ENCODE data around the gene DRD2.
"Not testable (repeated sequence)": the region's sequence is repeated elsewhere in the genome, so short reads cannot be mapped to it uniquely, and the experiment has no call there.

The DRD2 gene

GRCh38 chr11:113475160-113475761 lies at the start of gene DRD2:
TSS of gene DRD2 (minus strand) at chr11:113475398. CDS start at chr11:113424651, 50,747 bp downstream.
- DNase-seq = no peak
- in situ Hi-C loops (cut with HindIII; ENCODE audit: low pct_ligation_motif_present, low pct_unique_long_range_greater_than_20kb, low sequenced_read_pairs) = no loop called here

GRCh38 chr11:113523906-113524305 lies 48.7 kb upstream of the DRD2 start:
- in situ Hi-C loops (cut with HindIII; ENCODE audit: low pct_ligation_motif_present, low pct_unique_long_range_greater_than_20kb, low sequenced_read_pairs); DNase-seq: not testable (repeated sequence)

GRCh38 chr11:113521737-113522517 lies 46.7 kb upstream of the DRD2 start:
- in situ Hi-C loops (cut with HindIII; ENCODE audit: low pct_ligation_motif_present, low pct_unique_long_range_greater_than_20kb, low sequenced_read_pairs) = no loop called here
- no peak for DNase-seq

- DNase-seq = no peak
- in situ Hi-C loops (cut with HindIII; ENCODE audit: low pct_ligation_motif_present, low pct_unique_long_range_greater_than_20kb, low sequenced_read_pairs) = no loop called here
Observed at GRCh38 chr11:113519989-113520613, 44.9 kb upstream of the DRD2 start.

- DNase-seq = no peak
- in situ Hi-C loops (cut with HindIII; ENCODE audit: low pct_ligation_motif_present, low pct_unique_long_range_greater_than_20kb, low sequenced_read_pairs) = no loop called here
Observed at GRCh38 chr11:113518716-113519495, 43.7 kb upstream of the DRD2 start.

- in situ Hi-C loops (cut with HindIII; ENCODE audit: low pct_ligation_motif_present, low pct_unique_long_range_greater_than_20kb, low sequenced_read_pairs) = no loop called here
- DNase-seq = no peak
Observed at GRCh38 chr11:113517361-113517760, 42.2 kb upstream of the DRD2 start.

GRCh38 chr11:113514856-113515255 lies 39.7 kb upstream of the DRD2 start:
- in situ Hi-C loops (cut with HindIII; ENCODE audit: low pct_ligation_motif_present, low pct_unique_long_range_greater_than_20kb, low sequenced_read_pairs) = no loop called here
- no peak for DNase-seq

GRCh38 chr11:113507341-113507740 lies 32.1 kb upstream of the DRD2 start:
- no peak for DNase-seq
- in situ Hi-C loops (cut with HindIII; ENCODE audit: low pct_ligation_motif_present, low pct_unique_long_range_greater_than_20kb, low sequenced_read_pairs) = no loop called here

GRCh38 chr11:113506893-113507292 lies 31.7 kb upstream of the DRD2 start:
- in situ Hi-C loops (cut with HindIII; ENCODE audit: low pct_ligation_motif_present, low pct_unique_long_range_greater_than_20kb, low sequenced_read_pairs) = no loop called here
- no peak for DNase-seq

- in situ Hi-C loops (cut with HindIII; ENCODE audit: low pct_ligation_motif_present, low pct_unique_long_range_greater_than_20kb, low sequenced_read_pairs) = no loop called here
- no peak for DNase-seq
Observed at GRCh38 chr11:113506461-113506860, 31.3 kb upstream of the DRD2 start.

GRCh38 chr11:113505541-113506375 lies 30.6 kb upstream of the DRD2 start:
- in situ Hi-C loops (cut with HindIII; ENCODE audit: low pct_ligation_motif_present, low pct_unique_long_range_greater_than_20kb, low sequenced_read_pairs) = no loop called here
- no peak for DNase-seq

- DNase-seq = no peak
- in situ Hi-C loops (cut with HindIII; ENCODE audit: low pct_ligation_motif_present, low pct_unique_long_range_greater_than_20kb, low sequenced_read_pairs) = no loop called here
Observed at GRCh38 chr11:113505046-113505445, 29.8 kb upstream of the DRD2 start.

GRCh38 chr11:113504586-113504985 lies 29.4 kb upstream of the DRD2 start:
- in situ Hi-C loops (cut with HindIII; ENCODE audit: low pct_ligation_motif_present, low pct_unique_long_range_greater_than_20kb, low sequenced_read_pairs) = no loop called here
- no peak for DNase-seq

- no peak for DNase-seq
- in situ Hi-C loops (cut with HindIII; ENCODE audit: low pct_ligation_motif_present, low pct_unique_long_range_greater_than_20kb, low sequenced_read_pairs) = no loop called here
Observed at GRCh38 chr11:113504071-113504470, 28.9 kb upstream of the DRD2 start.

GRCh38 chr11:113497066-113497910 lies 22.1 kb upstream of the DRD2 start:
- in situ Hi-C loops (cut with HindIII; ENCODE audit: low pct_ligation_motif_present, low pct_unique_long_range_greater_than_20kb, low sequenced_read_pairs) = no loop called here
- no peak for DNase-seq

GRCh38 chr11:113496026-113496651 lies 20.9 kb upstream of the DRD2 start:
- in situ Hi-C loops (cut with HindIII; ENCODE audit: low pct_ligation_motif_present, low pct_unique_long_range_greater_than_20kb, low sequenced_read_pairs) = no loop called here
- DNase-seq = no peak

- no peak for DNase-seq
- in situ Hi-C loops (cut with HindIII; ENCODE audit: low pct_ligation_motif_present, low pct_unique_long_range_greater_than_20kb, low sequenced_read_pairs) = no loop called here
Observed at GRCh38 chr11:113494021-113494420, 18.8 kb upstream of the DRD2 start.
